Measurements from ENCODE around the gene DGKI. TPM values are rescaled to one million over a fixed set of nuclear protein-coding genes. Genes with fewer than 3 reads are reported as not detected.

The DGKI gene
- total and polyA plus RNA-seq, 12 donors, result 0.12 to 4.6 (median 1.1) TPM

GRCh38 chr7:137354396-137354795 lies 492.4 kb downstream of the DGKI start:
- Histone ChIP-seq H3K36me3 (replicated peaks in 1 of 2) (no peaks in the 10 kb centered on the region), H3K27me3 (no peaks in the 10 kb centered on the region), H3K9me3 (replicated peaks in 1 of 3) (no peaks in the 10 kb centered on the region), H3K4me3 (no peak overlapping the region), H3K27ac (no peak overlapping the region), H3K4me1 (replicated peaks in 1 of 2) (peaks cover 7 to 22% of the 10 kb centered on the region in 2 donors)
- TF ChIP-seq POLR2A (IDR thresholded peaks at IDR 0.05), result no peak
- TF ChIP-seq CTCF (IDR thresholded peaks at IDR 0.05), result no peak
- peak in 2 of 7 donors; percentile 19 to 24 for DNase-seq
- WGBS, 4 donors, result 60 to 74% (median 71%) methylated on average over 5 of the region's 5 CpGs
- intact Hi-C loops (cut with DNase I), result no loop called here

GRCh38 chr7:137351941-137352340 lies 494.8 kb downstream of the DGKI start:
- TF ChIP-seq CTCF (IDR thresholded peaks at IDR 0.05) (no peak), POLR2A (IDR thresholded peaks at IDR 0.05) (no peak)
- WGBS, 4 donors, result 68 to 88% (median 73%) methylated on average over 2 of the region's 2 CpGs
- no peaks in the 10 kb centered on the region for H3K9me3 ChIP-seq (replicated peaks in 1 of 3)
- no peaks in the 10 kb centered on the region for H3K27me3 ChIP-seq
- H3K4me3 ChIP-seq, result no peak overlapping the region
- H3K4me1 ChIP-seq (replicated peaks in 1 of 2), result peaks cover 7 to 22% of the 10 kb centered on the region in 2 donors
- DNase-seq, result no peak
- H3K36me3 ChIP-seq (replicated peaks in 1 of 2), result no peaks in the 10 kb centered on the region
- intact Hi-C loops (cut with DNase I), result no loop called here
- H3K27ac ChIP-seq, result no peak overlapping the region

- H3K4me1 ChIP-seq (replicated peaks in 1 of 2), result no peaks in the 10 kb centered on the region
- no peak for TF ChIP-seq POLR2A (IDR thresholded peaks at IDR 0.05)
- no peak for TF ChIP-seq CTCF (IDR thresholded peaks at IDR 0.05)
- WGBS, 4 donors, result 66 to 81% (median 74%) methylated on average over 6 of the region's 6 CpGs
- no peak for DNase-seq
- H3K27me3 ChIP-seq, result no peaks in the 10 kb centered on the region
- intact Hi-C loops (cut with DNase I), result no loop called here
- no peaks in the 10 kb centered on the region for H3K9me3 ChIP-seq (replicated peaks in 1 of 3)
- H3K36me3 ChIP-seq (replicated peaks in 1 of 2), result no peaks in the 10 kb centered on the region
- H3K27ac ChIP-seq, result no peak overlapping the region
- no peak overlapping the region for H3K4me3 ChIP-seq
Measured at GRCh38 chr7:137345799-137346449, 500.9 kb downstream of the DGKI start.

- Histone ChIP-seq H3K4me1 (replicated peaks in 1 of 2) (no peaks in the 10 kb centered on the region), H3K4me3 (peak within 1 kb of the TSS in 2 of 4 donors; percentile 8 to 32), H3K27ac (no peak within 1 kb of the TSS), H3K9me3 (replicated peaks in 1 of 3) (no peaks in the 10 kb centered on the region), H3K27me3 (no peaks in the 10 kb centered on the region), H3K36me3 (replicated peaks in 1 of 2) (no peaks in the 10 kb centered on the region)
- intact Hi-C loops (cut with DNase I), result no loop called here
- peak; percentile 17 to 68 (median 34) for DNase-seq
- TF ChIP-seq CTCF (IDR thresholded peaks at IDR 0.05), result no peak
- 1 to 2% (median 1%) methylated on average over 20 to 23 of the region's 23 CpGs for WGBS, 4 donors
Measured at GRCh38 chr7:137343281-137343841, 503.4 kb downstream of the DGKI start, which contains the start of gene PTN. Gene PTN (minus strand): TSS chr7:137343733. CDS start chr7:137254973, 88,760 bp downstream.
